Measurements from ENCODE around the gene CHRNA7.
"Not testable (repeated sequence)": the region's sequence is repeated elsewhere in the genome, so short reads cannot be mapped to it uniquely, and the experiment has no call there.

CHRNA7 gene

DNA sequence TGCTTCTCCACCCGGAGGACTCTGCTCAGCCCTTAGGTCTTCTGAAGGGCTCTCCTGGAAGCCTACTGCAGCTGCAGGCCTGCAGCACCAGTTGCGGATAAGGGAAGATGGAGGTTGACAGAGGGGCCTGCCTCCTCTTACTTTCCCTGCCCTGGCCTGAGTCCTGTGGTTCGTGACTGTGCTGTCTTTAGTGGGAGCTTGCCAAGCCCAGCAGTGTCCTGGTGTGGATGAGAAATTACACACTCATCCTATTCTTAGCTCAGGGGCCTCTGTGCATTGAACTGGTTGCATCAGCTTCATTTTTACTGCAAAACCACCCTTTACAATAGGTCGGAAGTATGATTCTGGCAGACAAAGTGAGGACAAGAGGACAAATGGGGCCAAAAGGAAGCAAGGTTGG lies 163.5 kb downstream of the CHRNA7 start:
- DNase-seq (ENCODE audit: low read depth), result not testable (repeated sequence)

DNA sequence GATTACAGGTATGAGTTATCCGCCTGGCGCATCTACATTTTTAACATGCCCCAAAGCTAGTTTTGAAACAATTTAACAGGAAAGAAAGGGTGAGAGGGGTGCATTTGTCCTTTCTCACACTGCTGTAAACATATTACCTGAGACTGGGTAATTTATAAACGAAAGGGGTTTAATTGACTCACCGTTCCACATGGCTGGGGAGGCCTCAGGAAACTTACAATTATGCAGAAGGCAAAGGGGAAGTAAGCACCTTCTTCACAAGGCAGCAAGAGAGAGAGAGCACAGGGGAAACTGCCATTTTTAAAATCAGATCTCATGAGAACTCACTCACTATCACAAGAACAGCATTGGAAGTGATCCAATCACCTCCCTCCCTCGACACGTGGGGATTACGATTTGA lies 165.9 kb downstream of the CHRNA7 start:
- DNase-seq (ENCODE audit: low read depth), result not testable (repeated sequence)

DNA sequence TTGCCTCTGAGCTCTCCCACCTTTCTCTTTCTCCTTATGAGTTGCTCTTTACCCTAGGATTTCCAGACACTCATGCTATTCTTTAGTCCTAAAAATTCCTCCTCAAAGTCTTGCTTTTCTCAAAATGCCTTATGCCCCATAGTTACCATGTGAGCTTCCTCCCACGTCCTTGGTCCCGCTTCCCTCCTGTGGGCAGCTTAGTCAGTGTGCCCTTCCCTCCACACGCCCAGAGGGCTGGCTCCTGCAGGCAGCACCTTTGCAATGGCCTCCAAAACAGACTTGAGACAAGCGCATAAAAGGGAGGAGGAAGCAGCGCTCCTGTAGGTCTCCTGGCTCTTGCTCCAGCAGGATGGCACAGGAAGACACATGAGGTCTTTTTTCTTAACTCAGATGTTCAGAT lies 168.6 kb downstream of the CHRNA7 start:
- DNase-seq (ENCODE audit: low read depth), result not testable (repeated sequence)

DNA sequence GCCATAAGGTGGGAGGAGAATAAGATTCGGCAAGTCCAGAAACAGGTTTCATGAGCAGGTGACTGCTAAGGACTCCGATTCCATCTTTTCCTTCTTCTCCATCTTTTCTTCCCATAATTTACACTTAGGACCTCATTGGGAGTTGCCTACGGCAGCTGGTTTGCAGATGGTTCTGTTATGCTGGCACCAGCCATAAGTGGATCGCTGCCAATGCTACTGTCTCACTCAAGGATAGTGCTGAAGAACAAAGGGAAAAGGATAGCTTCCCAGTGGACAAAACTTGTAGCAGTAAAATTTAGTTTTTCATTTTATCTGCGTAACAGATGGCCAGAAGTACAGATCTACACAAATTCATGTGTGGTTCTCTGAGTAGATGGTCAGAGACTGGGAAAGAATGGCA lies 178.8 kb downstream of the CHRNA7 start:
- DNase-seq (ENCODE audit: low read depth), result not testable (repeated sequence)

DNA sequence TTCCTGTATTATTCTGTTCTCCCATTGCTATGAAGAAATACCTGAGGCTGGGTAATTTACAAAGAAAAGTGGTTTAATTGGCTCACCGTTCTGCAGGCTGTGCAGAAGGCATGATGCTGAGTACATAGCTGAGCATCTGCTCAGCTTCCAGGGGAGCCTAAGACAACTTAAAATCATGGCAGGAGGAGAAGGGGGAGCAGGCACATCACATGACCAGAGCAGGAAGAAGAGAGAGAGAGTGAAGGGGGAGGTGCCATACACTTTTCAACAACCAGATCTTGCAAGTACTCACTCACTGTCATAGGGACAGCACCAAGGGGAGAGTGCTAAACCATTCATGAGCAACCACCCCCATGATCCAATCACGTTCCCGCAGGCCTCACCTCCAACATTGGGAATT lies 188.4 kb downstream of the CHRNA7 start:
- DNase-seq (ENCODE audit: low read depth), result no peak
